SH-SY5Y (cell line): ENCODE measurements around the gene FAM110A.

ENCODE experiments used
- GATA2 ChIP-seq: IDR thresholded peaks from 2 replicates; pipeline ENCODE4 v1.6.1; 2011; ENCODE audit warnings: mild to moderate bottlenecking, low read depth, low read length
- GATA3 ChIP-seq: IDR thresholded peaks from 2 replicates; pipeline ENCODE4 v1.6.1; 2011; ENCODE audit warnings: low read depth, mild to moderate bottlenecking, low read length, moderate library complexity

FAM110A gene

GRCh38 chr20:821046-821730 is 12.3 kb upstream of the FAM110A start:
- TF ChIP-seq GATA2, result no peak
- no peak for TF ChIP-seq GATA3

GRCh38 chr20:821731-822065 is 11.8 kb upstream of the FAM110A start:
- no peak for TF ChIP-seq GATA3
- TF ChIP-seq GATA2, result no peak

- TF ChIP-seq GATA2 (no peak), GATA3 (no peak)
Measured at GRCh38 chr20:822651-823573, 10.6 kb upstream of the FAM110A start.

GRCh38 chr20:823574-823902 is 10.0 kb upstream of the FAM110A start:
- TF ChIP-seq GATA3, result no peak

- TF ChIP-seq GATA2, result no peak
- TF ChIP-seq GATA3, result no peak
Measured at GRCh38 chr20:824490-824889, 9.0 kb upstream of the FAM110A start.

GRCh38 chr20:824916-825315 is 8.6 kb upstream of the FAM110A start:
- TF ChIP-seq GATA2 (no peak), GATA3 (no peak)

GRCh38 chr20:825710-826421 is 7.6 kb upstream of the FAM110A start:
- TF ChIP-seq GATA3 (no peak), GATA2 (no peak)

GRCh38 chr20:826695-827323 is 6.7 kb upstream of the FAM110A start:
- no peak for TF ChIP-seq GATA3
- no peak for TF ChIP-seq GATA2

- TF ChIP-seq GATA2 (peak; percentile 75), GATA3 (no peak; the same call in 1 of the 2 replicates)
Measured at GRCh38 chr20:828987-829386, 4.5 kb upstream of the FAM110A start.

GRCh38 chr20:829551-829950 is 4.0 kb upstream of the FAM110A start:
- no peak for TF ChIP-seq GATA3
- no peak for TF ChIP-seq GATA2

- TF ChIP-seq GATA3, result no peak
- TF ChIP-seq GATA2, result no peak
Measured at GRCh38 chr20:830011-830521, 3.4 kb upstream of the FAM110A start.

GRCh38 chr20:831251-831650 is 2.3 kb upstream of the FAM110A start:
- no peak for TF ChIP-seq GATA2
- no peak for TF ChIP-seq GATA3

- TF ChIP-seq GATA2, result no peak
- TF ChIP-seq GATA3, result no peak
Measured at GRCh38 chr20:831956-832355, 1.6 kb upstream of the FAM110A start.

GRCh38 chr20:833121-833449 is 430 bp upstream of the FAM110A start:
- TF ChIP-seq GATA3, result no peak
- no peak for TF ChIP-seq GATA2

- TF ChIP-seq GATA3, result no peak
Measured at GRCh38 chr20:834151-834746, 734 bp downstream of the FAM110A start.
